Panc1 (cell line): ENCODE results near the gene SGSM1.

ENCODE experiments used
- SIN3A ChIP-seq: IDR thresholded peaks from 2 replicates; pipeline ENCODE4 v1.6.1; 2012; ENCODE audit warnings: low read depth, mild to moderate bottlenecking, low read length, moderate library complexity, borderline replicate concordance; ENCODE audit not compliant: insufficient read depth
- TF ChIP-seq, protein P1 (sequence below): fragments of 450-650 bp; IDR thresholded peaks from 2 replicates; pipeline ENCODE4 v1.5.1; 2017; ENCODE audit warnings: mild to moderate bottlenecking

DNA sequence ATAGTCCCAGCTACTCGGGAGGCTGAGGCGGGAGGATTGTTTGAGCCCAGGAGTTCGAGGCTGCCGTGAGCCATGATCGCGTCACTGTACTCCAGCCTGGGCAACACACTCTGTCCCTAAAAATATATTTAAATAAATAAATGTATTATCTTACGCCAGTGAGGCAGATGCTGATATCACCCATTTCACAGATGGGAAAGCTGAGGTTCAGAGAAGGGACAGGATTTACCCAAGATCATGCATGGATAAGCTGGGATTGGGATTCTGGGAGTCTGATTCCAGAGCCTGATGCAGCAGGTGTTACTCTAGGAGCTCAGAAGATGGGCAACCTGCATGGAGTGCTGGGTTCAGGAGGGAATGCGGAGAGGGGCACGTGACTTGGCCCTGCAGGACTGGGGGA, 17.8 kb downstream of the SGSM1 start:
- TF ChIP-seq, protein P1, sequence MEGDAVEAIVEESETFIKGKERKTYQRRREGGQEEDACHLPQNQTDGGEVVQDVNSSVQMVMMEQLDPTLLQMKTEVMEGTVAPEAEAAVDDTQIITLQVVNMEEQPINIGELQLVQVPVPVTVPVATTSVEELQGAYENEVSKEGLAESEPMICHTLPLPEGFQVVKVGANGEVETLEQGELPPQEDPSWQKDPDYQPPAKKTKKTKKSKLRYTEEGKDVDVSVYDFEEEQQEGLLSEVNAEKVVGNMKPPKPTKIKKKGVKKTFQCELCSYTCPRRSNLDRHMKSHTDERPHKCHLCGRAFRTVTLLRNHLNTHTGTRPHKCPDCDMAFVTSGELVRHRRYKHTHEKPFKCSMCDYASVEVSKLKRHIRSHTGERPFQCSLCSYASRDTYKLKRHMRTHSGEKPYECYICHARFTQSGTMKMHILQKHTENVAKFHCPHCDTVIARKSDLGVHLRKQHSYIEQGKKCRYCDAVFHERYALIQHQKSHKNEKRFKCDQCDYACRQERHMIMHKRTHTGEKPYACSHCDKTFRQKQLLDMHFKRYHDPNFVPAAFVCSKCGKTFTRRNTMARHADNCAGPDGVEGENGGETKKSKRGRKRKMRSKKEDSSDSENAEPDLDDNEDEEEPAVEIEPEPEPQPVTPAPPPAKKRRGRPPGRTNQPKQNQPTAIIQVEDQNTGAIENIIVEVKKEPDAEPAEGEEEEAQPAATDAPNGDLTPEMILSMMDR = no peak
- no peak for TF ChIP-seq SIN3A
